Right atrium auricular region (tissue), 2 donors: ENCODE measurements around the gene GARIN5B. TPM values are rescaled to one million over a fixed set of nuclear protein-coding genes. Genes with fewer than 3 reads are reported as not detected.

Experiments
- DNase-seq: peaks from one replicate; pipeline ENCODE4 v3.0.0-alpha.2; 2019; ENCODE audit warnings: low spot score
- H3K27ac ChIP-seq, 2 donors: fragments of 200-600 bp; sonication (generic); 1 replicate in 1 of 2; 2 replicates in 1 of 2; pipeline ENCODE4 v1.5.1; 2016 to 2019
- H3K27me3 ChIP-seq, 2 donors: fragments of 200-600 bp; sonication (generic); one replicate each; pipeline versions ENCODE4 v1.5.1 to v1.6.0; 2017 to 2019
- H3K36me3 ChIP-seq: fragments of 200-600 bp; sonication (generic); one replicate; pipeline ENCODE4 v1.5.1; 2016
- H3K4me1 ChIP-seq, 2 donors: fragments of 200-600 bp; sonication (generic); one replicate each; pipeline versions ENCODE4 v1.5.1 to v1.6.0; 2017 to 2019
- H3K4me3 ChIP-seq, 2 donors: fragments of 200-600 bp; sonication (generic); 1 replicate in 1 of 2; 2 replicates in 1 of 2; pipeline ENCODE4 v1.5.1; 2017 to 2019; ENCODE audit warnings: mild to moderate bottlenecking in 1 of 2, moderate library complexity in 1 of 2
- H3K9me3 ChIP-seq, 2 donors: fragments of 200-600 bp; sonication (generic); one replicate each; pipeline ENCODE4 v1.5.1; 2019
- CTCF ChIP-seq, 2 donors: fragments of 200-600 bp; sonication (generic); IDR thresholded peaks; one replicate each; pipeline ENCODE4 v1.5.1; 2019; ENCODE audit warnings: antibody characterized with exemption in 2 of 2
- total RNA-seq, 2 donors: library from RNA; depleted of rRNA; stranded (reverse); fragments of >200 nt; gene quantifications; one replicate each; pipeline ENCODE4 v1.1.0, GENCODE V29; 2016

The GARIN5B gene
- total RNA-seq, 2 donors from 2014 or later = not detected

- Histone ChIP-seq H3K27ac (no peak overlapping the region), H3K27me3 (peaks cover 15 to 50% of the 10 kb centered on the region in 2 donors), H3K4me3 (no peak overlapping the region), H3K9me3 (no peaks in the 10 kb centered on the region), H3K4me1 (peaks cover 0 to 17% of the 10 kb centered on the region in 2 donors), H3K36me3 (no peaks in the 10 kb centered on the region)
- TF ChIP-seq CTCF (IDR thresholded peaks at IDR 0.05) = no peak
- DNase-seq = no peak
These were observed 9.4 kb upstream of the GARIN5B start for GRCh38 chr19:55372316-55373081.

- Histone ChIP-seq H3K27ac (no peak within 1 kb of the TSS), H3K4me3 (peak within 1 kb of the TSS in 1 of 2 donors; percentile 38), H3K27me3 (peaks cover 15 to 42% of the 10 kb centered on the region in 2 donors), H3K4me1 (peaks cover 0 to 14% of the 10 kb centered on the region in 2 donors), H3K9me3 (no peaks in the 10 kb centered on the region), H3K36me3 (no peaks in the 10 kb centered on the region)
- TF ChIP-seq CTCF (IDR thresholded peaks at IDR 0.05) = no peak
- no peak for DNase-seq
These were observed 7.4 kb upstream of the GARIN5B start, which contains the start of gene IL11 for GRCh38 chr19:55370305-55370988. TSS of gene IL11 (minus strand) at chr19:55370463. CDS start at chr19:55370310, 153 bp downstream.

- no peak overlapping the region for H3K27ac ChIP-seq
- H3K36me3 ChIP-seq = no peaks in the 10 kb centered on the region
- no peak for TF ChIP-seq CTCF (IDR thresholded peaks at IDR 0.05)
- no peak for DNase-seq
- H3K4me1 ChIP-seq = peaks cover 0 to 14% of the 10 kb centered on the region in 2 donors
- H3K9me3 ChIP-seq = no peaks in the 10 kb centered on the region
- peak overlapping the region in 1 of 2 donors; percentile 38 for H3K4me3 ChIP-seq
- peaks cover 15 to 40% of the 10 kb centered on the region in 2 donors for H3K27me3 ChIP-seq
These were observed 6.7 kb upstream of the GARIN5B start for GRCh38 chr19:55369653-55370304.

- peaks cover 0 to 14% of the 10 kb centered on the region in 2 donors for H3K4me1 ChIP-seq
- no peak overlapping the region for H3K27ac ChIP-seq
- H3K27me3 ChIP-seq = peaks cover 15 to 33% of the 10 kb centered on the region in 2 donors
- H3K36me3 ChIP-seq = no peaks in the 10 kb centered on the region
- no peaks in the 10 kb centered on the region for H3K9me3 ChIP-seq
- TF ChIP-seq CTCF (IDR thresholded peaks at IDR 0.05) = no peak
- peak overlapping the region in 1 of 2 donors; percentile 35 for H3K4me3 ChIP-seq
- no peak for DNase-seq
These were observed 5.9 kb upstream of the GARIN5B start for GRCh38 chr19:55368701-55369563.

GRCh38 chr19:55368106-55368505 is 5.0 kb upstream of the GARIN5B start:
- H3K4me3 ChIP-seq = no peak overlapping the region
- no peak overlapping the region for H3K27ac ChIP-seq
- H3K27me3 ChIP-seq = peaks cover 15 to 25% of the 10 kb centered on the region in 2 donors
- no peaks in the 10 kb centered on the region for H3K9me3 ChIP-seq
- DNase-seq = no peak
- TF ChIP-seq CTCF (IDR thresholded peaks at IDR 0.05) = no peak
- H3K36me3 ChIP-seq = no peaks in the 10 kb centered on the region
- peaks cover 0 to 14% of the 10 kb centered on the region in 2 donors for H3K4me1 ChIP-seq
